Brain microvascular endothelial cell (primary cell): ENCODE data around the gene ARL8B.

ENCODE experiments used
- DNase-seq: peaks from one replicate; pipeline ENCODE4 v3.0.0-alpha.2; 2020
- H3K27ac ChIP-seq: fragments of 250-450 bp; sonication (Bioruptor Pico); 2 replicates; pipeline ENCODE4 v1.5.1; 2020; ENCODE audit warnings: mild to moderate bottlenecking, moderate library complexity
- H3K27me3 ChIP-seq: fragments of 250-450 bp; sonication (Bioruptor Pico); replicated peaks from 2 replicates; pipeline ENCODE4 v1.5.1; 2020; ENCODE audit warnings: mild to moderate bottlenecking
- H3K36me3 ChIP-seq: fragments of 250-450 bp; sonication (Bioruptor Pico); replicated peaks from 2 replicates; pipeline ENCODE4 v1.5.1; 2020; ENCODE audit warnings: mild to moderate bottlenecking
- H3K4me3 ChIP-seq: 2 replicates; pipeline ENCODE4 v1.5.1; 2011; ENCODE audit warnings: low read depth, mild to moderate bottlenecking, control low read depth, low read length, moderate library complexity
- CTCF ChIP-seq: IDR thresholded peaks from 2 replicates; pipeline ENCODE4 v1.5.1; 2011; ENCODE audit warnings: low read depth, mild to moderate bottlenecking, moderate library complexity, low read length, control low read depth, inconsistent platforms; ENCODE audit errors: missing control alignments
- in situ Hi-C: cut with HindIII; loops from 2 replicates; pipeline ENCODE4 v1.10.0; 2017; ENCODE audit warnings: low sequenced_read_pairs, low pct_ligation_motif_present

Gene ARL8B

DNA sequence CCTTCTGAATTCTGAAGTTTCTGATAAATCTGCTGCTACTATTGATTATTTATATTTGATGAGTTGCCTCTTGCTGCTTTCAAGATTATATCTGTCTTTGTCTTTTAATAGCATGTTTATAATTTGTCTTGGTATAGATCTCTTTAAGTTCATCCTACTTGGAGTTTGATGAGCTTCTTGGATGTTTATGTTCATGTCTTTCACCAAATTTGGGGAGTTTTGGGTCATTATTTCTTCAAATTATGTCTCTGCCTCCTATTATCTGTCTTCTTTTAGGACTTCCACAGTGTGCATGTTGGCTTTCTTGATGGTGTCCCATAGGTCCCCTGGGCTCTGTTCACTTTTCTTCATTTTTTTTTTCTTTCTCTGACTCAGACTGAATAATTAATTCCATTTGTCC lies 33.1 kb downstream of the ARL8B start:
- Histone ChIP-seq H3K36me3 (no peaks in the 10 kb centered on the region), H3K4me3 (no peak overlapping the region), H3K27ac (no peak overlapping the region), H3K27me3 (no peaks in the 10 kb centered on the region)
- no peak for DNase-seq
- in situ Hi-C loops, result no loop called here
- no peak for TF ChIP-seq CTCF

DNA sequence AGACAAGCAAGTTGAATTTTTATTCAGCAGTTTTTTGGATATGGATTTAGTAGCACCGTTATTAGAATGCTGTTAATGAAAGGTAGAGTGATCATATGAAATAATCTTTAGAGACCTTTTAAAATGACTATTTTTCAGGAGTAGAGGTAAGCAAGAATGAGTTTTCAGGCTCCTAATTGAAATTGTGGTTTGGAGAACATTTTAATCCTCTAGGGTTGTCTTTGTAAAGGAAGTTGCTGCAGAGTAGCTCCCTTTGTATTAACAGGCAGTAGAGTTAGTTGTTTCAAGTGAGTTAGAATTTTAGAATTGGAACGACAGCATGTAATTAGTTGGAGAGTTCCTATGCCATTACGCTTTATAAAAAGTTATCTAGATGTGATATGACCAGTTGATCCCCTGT lies 38.2 kb downstream of the ARL8B start:
- H3K27me3 ChIP-seq, result no peaks in the 10 kb centered on the region
- H3K27ac ChIP-seq, result no peak overlapping the region
- in situ Hi-C loops, result no loop called here
- no peak for TF ChIP-seq CTCF
- H3K36me3 ChIP-seq, result no peaks in the 10 kb centered on the region
- H3K4me3 ChIP-seq, result no peak overlapping the region
- no peak for DNase-seq

- H3K27ac ChIP-seq, result peak overlapping the region; percentile 87
- in situ Hi-C loops, result no loop called here
- no peak for TF ChIP-seq CTCF
- H3K36me3 ChIP-seq, result no peaks in the 10 kb centered on the region
- no peak overlapping the region for H3K4me3 ChIP-seq
- peak; percentile 26 for DNase-seq
- no peaks in the 10 kb centered on the region for H3K27me3 ChIP-seq
Measured at GRCh38 chr3:5160940-5161858, 39.1 kb downstream of the ARL8B start.

DNA sequence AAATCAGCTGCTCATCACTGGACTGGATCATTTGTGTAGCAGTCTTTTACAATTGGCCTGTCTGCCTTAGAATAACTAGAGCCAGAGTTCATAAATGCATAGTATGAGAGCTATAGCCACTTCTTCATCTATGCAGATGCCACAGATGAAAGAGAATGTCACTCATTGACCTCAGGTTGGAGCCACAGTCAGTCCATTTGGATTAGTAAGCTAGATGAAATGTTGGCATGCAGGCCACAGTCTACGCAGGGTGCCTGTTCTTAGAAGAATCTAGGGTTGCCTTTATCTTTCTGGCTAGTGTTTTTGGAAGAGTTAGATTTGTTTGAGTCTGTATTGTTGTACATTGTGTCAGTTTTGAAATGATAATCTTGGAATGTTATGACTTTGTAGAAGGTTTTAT lies 40.0 kb downstream of the ARL8B start:
- DNase-seq, result peak; percentile 94
- no peak for TF ChIP-seq CTCF
- Histone ChIP-seq H3K27ac (peak overlapping the region; percentile 87), H3K27me3 (no peaks in the 10 kb centered on the region), H3K4me3 (no peak overlapping the region), H3K36me3 (no peaks in the 10 kb centered on the region)
- in situ Hi-C loops, result no loop called here

GRCh38 chr3:5165698-5166097 lies 43.6 kb downstream of the ARL8B start:
- in situ Hi-C loops, result no loop called here
- no peak overlapping the region for H3K4me3 ChIP-seq
- H3K27ac ChIP-seq, result no peak overlapping the region
- H3K36me3 ChIP-seq, result no peaks in the 10 kb centered on the region
- H3K27me3 ChIP-seq, result no peaks in the 10 kb centered on the region
- no peak for DNase-seq
- no peak for TF ChIP-seq CTCF
